ENCODE results near the gene SLITRK2. TPM values are rescaled to one million over a fixed set of nuclear protein-coding genes. Genes with fewer than 3 reads are reported as not detected.

Gene SLITRK2
- 0.26 and 0.66 TPM in 2 replicates for total RNA-seq
- 0.02 and 0.58 TPM in 2 replicates for polyA plus RNA-seq
- 0.02 and 0.31 TPM in 2 replicates for polyA plus RNA-seq (2012)
- polyA minus RNA-seq (ENCODE audit: low replicate concordance), result not detected in 2 replicates

DNA sequence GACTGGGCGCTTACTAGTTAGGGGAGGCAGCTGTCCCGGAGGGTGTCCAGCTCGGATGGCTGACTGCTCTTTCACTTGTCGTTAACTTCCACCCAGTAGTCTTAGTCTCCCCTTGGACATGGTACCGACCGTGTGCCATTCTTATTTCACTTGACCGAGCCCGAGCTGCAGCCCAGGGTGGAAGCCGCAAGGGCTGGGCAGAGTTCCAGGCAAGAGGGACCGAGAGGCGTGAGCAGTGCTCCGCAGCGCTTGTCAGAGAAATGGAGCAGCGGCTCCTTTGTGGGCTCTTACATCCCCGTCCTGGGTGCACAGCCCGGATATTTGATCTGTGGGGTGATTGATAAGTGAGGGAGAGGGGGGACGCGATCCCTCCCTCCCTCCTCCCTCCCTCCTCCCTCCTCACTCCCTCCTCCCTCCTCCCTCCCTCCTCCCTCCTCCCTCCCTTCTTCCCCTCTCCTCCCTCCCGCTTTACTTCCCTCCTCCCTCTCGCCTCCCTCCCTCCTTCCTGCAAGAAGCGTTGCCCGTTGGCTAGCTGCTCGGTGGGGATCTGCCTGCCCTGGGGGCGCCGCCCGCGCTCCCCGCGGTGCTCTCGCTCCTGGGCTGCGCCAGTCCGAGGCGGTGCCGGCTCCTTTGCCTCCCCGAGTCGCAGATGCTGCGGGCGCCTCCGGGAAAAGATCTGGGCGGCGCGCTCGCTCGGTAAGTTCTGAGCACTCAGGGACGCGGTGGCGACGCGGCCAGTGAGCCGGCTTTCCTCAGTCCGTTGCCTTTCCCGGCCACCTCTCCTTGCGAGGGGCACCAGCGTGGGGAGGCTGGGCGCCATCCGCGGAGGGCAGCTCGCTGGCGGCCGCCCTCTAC lies at the start of gene SLITRK2:
SLITRK2 (plus strand) TSS at position 499 of the 855 bp plus-strand sequence. CDS start 4,597 bp downstream, outside the sequence.
- Histone ChIP-seq H3K36me3 (ENCODE audit: control insufficient read depth, insufficient read depth, low read length) (no peaks in the 10 kb centered on the region), H3K79me2 (ENCODE audit: control insufficient read depth, insufficient read depth, low read length) (no peaks in the 10 kb centered on the region), H4K20me1 (ENCODE audit: control insufficient read depth, extremely low read depth, insufficient read depth, low read length) (no peaks in the 10 kb centered on the region), H2AFZ (ENCODE audit: low read length) (no peak within 1 kb of the TSS), H3K4me2 (ENCODE audit: extremely low read depth, insufficient read depth, low read length) (no peak within 1 kb of the TSS), H3K27me3 (ENCODE audit: control insufficient read depth, insufficient read depth, low read length) (peaks cover 2% of the 10 kb centered on the region), H3K4me3 (replicated peaks in 1 of 4; ENCODE audit: control extremely low read depth in 1 of 4, insufficient read depth in 1 of 4, low read depth in 3 of 4, low read length in 4 of 4) (peak within 1 kb of the TSS in 2 of 4 experiments; percentile 17 to 68), H3K4me1 (ENCODE audit: control insufficient read depth, extremely low read depth, insufficient read depth, low read length) (no peaks in the 10 kb centered on the region), H3K27ac (ENCODE audit: insufficient read depth, low read length) (no peak within 1 kb of the TSS), H3K9me3 (ENCODE audit: control insufficient read depth, insufficient read depth, low read depth, low read length) (no peaks in the 10 kb centered on the region), H3K9ac (ENCODE audit: insufficient read depth, low read length) (no peak within 1 kb of the TSS)
- DNase-seq (ENCODE audit: low read depth in 2 of 2), result peak in 1 of 2 donors; percentile 72
- TF ChIP-seq, protein P1, sequence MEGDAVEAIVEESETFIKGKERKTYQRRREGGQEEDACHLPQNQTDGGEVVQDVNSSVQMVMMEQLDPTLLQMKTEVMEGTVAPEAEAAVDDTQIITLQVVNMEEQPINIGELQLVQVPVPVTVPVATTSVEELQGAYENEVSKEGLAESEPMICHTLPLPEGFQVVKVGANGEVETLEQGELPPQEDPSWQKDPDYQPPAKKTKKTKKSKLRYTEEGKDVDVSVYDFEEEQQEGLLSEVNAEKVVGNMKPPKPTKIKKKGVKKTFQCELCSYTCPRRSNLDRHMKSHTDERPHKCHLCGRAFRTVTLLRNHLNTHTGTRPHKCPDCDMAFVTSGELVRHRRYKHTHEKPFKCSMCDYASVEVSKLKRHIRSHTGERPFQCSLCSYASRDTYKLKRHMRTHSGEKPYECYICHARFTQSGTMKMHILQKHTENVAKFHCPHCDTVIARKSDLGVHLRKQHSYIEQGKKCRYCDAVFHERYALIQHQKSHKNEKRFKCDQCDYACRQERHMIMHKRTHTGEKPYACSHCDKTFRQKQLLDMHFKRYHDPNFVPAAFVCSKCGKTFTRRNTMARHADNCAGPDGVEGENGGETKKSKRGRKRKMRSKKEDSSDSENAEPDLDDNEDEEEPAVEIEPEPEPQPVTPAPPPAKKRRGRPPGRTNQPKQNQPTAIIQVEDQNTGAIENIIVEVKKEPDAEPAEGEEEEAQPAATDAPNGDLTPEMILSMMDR (conservative IDR thresholded peaks at IDR 0.05 in 1 of 2, IDR thresholded peaks at IDR 0.05 in 1 of 2; ENCODE audit: low read depth in 1 of 2, low read length in 2 of 2), result no peak
- no peak for TF ChIP-seq EZH2 (IDR thresholded peaks at IDR 0.05; ENCODE audit: low read length, missing control alignments)

DNA sequence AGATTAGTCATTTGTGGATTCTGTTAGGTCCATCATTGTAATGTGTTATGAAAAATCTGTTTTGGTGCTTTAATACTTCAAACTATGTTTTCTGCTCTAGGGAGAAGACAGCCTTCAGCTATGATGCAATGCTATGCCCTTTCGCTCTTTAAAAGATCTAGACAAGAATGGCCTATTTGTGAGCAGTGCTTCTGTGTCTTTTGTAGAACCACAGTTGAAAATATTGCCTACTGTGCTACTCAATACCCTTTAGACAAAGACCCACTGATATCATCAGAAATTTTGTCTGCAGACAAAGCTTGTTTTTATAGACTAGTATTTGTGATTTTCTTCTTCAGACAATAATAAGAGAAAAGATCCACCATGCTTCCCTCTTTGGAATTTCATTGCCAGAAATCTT lies 44.6 kb upstream of the SLITRK2 start:
- Histone ChIP-seq H3K27ac (ENCODE audit: insufficient read depth, low read length) (no peak overlapping the region), H3K36me3 (ENCODE audit: control insufficient read depth, insufficient read depth, low read length) (no peaks in the 10 kb centered on the region), H3K4me3 (replicated peaks in 1 of 4; ENCODE audit: control extremely low read depth in 1 of 4, insufficient read depth in 1 of 4, low read depth in 3 of 4, low read length in 4 of 4) (no peak overlapping the region), H3K4me2 (ENCODE audit: extremely low read depth, insufficient read depth, low read length) (no peak overlapping the region), H2AFZ (ENCODE audit: low read length) (no peak overlapping the region), H3K9me3 (ENCODE audit: control insufficient read depth, insufficient read depth, low read depth, low read length) (no peaks in the 10 kb centered on the region), H4K20me1 (ENCODE audit: control insufficient read depth, extremely low read depth, insufficient read depth, low read length) (no peaks in the 10 kb centered on the region), H3K79me2 (ENCODE audit: control insufficient read depth, insufficient read depth, low read length) (no peaks in the 10 kb centered on the region), H3K9ac (ENCODE audit: insufficient read depth, low read length) (no peak overlapping the region), H3K4me1 (ENCODE audit: control insufficient read depth, extremely low read depth, insufficient read depth, low read length) (no peaks in the 10 kb centered on the region), H3K27me3 (ENCODE audit: control insufficient read depth, insufficient read depth, low read length) (no peaks in the 10 kb centered on the region)
- DNase-seq (ENCODE audit: low read depth in 2 of 2), result no peak
- TF ChIP-seq, protein P1 (conservative IDR thresholded peaks at IDR 0.05 in 1 of 2, IDR thresholded peaks at IDR 0.05 in 1 of 2; ENCODE audit: low read depth in 1 of 2, low read length in 2 of 2), result no peak
- TF ChIP-seq EZH2 (IDR thresholded peaks at IDR 0.05; ENCODE audit: low read length, missing control alignments), result no peak

- Histone ChIP-seq H3K27me3 (ENCODE audit: control insufficient read depth, insufficient read depth, low read length) (no peaks in the 10 kb centered on the region), H2AFZ (ENCODE audit: low read length) (no peak overlapping the region), H4K20me1 (ENCODE audit: control insufficient read depth, extremely low read depth, insufficient read depth, low read length) (no peaks in the 10 kb centered on the region), H3K27ac (ENCODE audit: insufficient read depth, low read length) (no peak overlapping the region), H3K9me3 (ENCODE audit: control insufficient read depth, insufficient read depth, low read depth, low read length) (no peaks in the 10 kb centered on the region), H3K4me1 (ENCODE audit: control insufficient read depth, extremely low read depth, insufficient read depth, low read length) (no peaks in the 10 kb centered on the region), H3K79me2 (ENCODE audit: control insufficient read depth, insufficient read depth, low read length) (no peaks in the 10 kb centered on the region), H3K36me3 (ENCODE audit: control insufficient read depth, insufficient read depth, low read length) (no peaks in the 10 kb centered on the region), H3K9ac (ENCODE audit: insufficient read depth, low read length) (no peak overlapping the region), H3K4me3 (replicated peaks in 1 of 4; ENCODE audit: control extremely low read depth in 1 of 4, insufficient read depth in 1 of 4, low read depth in 3 of 4, low read length in 4 of 4) (no peak overlapping the region), H3K4me2 (ENCODE audit: extremely low read depth, insufficient read depth, low read length) (no peak overlapping the region)
- no peak for DNase-seq (ENCODE audit: low read depth in 2 of 2)
- TF ChIP-seq, protein P1 (conservative IDR thresholded peaks at IDR 0.05 in 1 of 2, IDR thresholded peaks at IDR 0.05 in 1 of 2; ENCODE audit: low read depth in 1 of 2, low read length in 2 of 2), result no peak
- no peak for TF ChIP-seq EZH2 (IDR thresholded peaks at IDR 0.05; ENCODE audit: low read length, missing control alignments)
Measured at GRCh38 chrX:145792281-145792680, 25.3 kb upstream of the SLITRK2 start.
